ENCODE results near the gene PCDHGA1.

The PCDHGA1 gene

DNA sequence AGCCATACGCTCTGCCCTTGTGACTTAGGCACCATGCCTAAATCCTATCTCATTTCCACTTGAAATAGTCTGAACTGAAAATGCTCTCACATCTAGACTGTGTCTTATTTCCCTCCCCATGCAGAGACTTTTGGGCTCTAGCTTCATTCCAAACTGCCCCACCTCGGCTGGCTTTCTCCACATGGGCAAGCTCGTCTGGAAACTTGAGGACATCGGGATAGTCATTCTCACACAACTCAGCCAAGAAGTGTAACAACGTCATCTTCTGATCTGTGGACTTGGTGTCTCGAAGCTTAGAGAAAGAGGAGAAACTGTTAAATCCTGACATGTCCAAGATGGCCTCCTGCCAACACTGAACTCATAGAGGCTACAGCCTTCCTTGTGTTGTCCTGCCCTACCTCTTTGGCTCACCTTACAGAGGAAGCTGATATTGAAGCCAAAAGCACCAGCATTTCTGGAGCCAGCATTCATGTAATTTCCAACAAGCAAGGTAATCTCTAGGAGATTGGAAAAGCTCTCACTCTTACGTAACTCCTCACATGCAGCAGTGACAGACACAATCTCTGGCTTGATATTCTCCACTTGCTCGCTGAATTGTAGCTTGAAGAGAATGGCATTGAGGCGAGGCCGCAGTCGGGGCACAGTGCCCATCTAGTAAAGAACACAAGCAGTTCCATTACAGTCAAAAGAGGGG lies 198.1 kb downstream of the PCDHGA1 start:
- peaks cover 12 to 15% of the 10 kb centered on the region in 2 donors for H3K4me1 ChIP-seq (ENCODE audit: control insufficient read depth in 2 of 2, insufficient read depth in 1 of 2, low read depth in 1 of 2, low read length in 2 of 2)
- no peak for DNase-seq (ENCODE audit: low spot score)
- no peak overlapping the region for H3K4me3 ChIP-seq (ENCODE audit: low read length in 2 of 2)
- no peak overlapping the region for H3K14ac ChIP-seq (ENCODE audit: low read length)
- no peak overlapping the region for H3K4me2 ChIP-seq (ENCODE audit: insufficient read depth, low read length, poor library complexity, severe bottlenecking)
- H3K27ac ChIP-seq (replicated peaks; ENCODE audit: low read length): no peak overlapping the region
- H3K27me3 ChIP-seq (ENCODE audit: control insufficient read depth in 3 of 3, insufficient read depth in 3 of 3, low read depth in 1 of 3, low read length in 3 of 3): no peaks in the 10 kb centered on the region
- H4K8ac ChIP-seq (ENCODE audit: low read depth, low read length): no peak overlapping the region
- peaks cover 0 to 11% of the 10 kb centered on the region in 2 donors for H3K9me3 ChIP-seq (replicated peaks in 1 of 2; ENCODE audit: control insufficient read depth in 2 of 2, insufficient read depth in 1 of 2, low read depth in 1 of 2, low read length in 2 of 2)
- H2BK120ac ChIP-seq (ENCODE audit: low read depth, low read length): no peak overlapping the region
- H3K36me3 ChIP-seq (replicated peaks in 1 of 2; ENCODE audit: control insufficient read depth in 2 of 2, insufficient read depth in 2 of 2, low read length in 2 of 2): peaks cover 16 to 92% of the 10 kb centered on the region in 2 donors
- H2BK15ac ChIP-seq (ENCODE audit: low read length): no peak overlapping the region
- no peak overlapping the region for H2BK5ac ChIP-seq (ENCODE audit: low read length)
- no CpG with 5 or more reads among the region's 11 CpGs for WGBS, 2 donors (ENCODE audit: extremely low coverage in 2 of 2, insufficient read length in 2 of 2, insufficient replicate concordance in 1 of 2)
- no peak overlapping the region for H2BK12ac ChIP-seq (ENCODE audit: low read length)
- H3K18ac ChIP-seq (ENCODE audit: low read length): no peak overlapping the region
- no peak overlapping the region for H2AFZ ChIP-seq (ENCODE audit: low read length)
- no peaks in the 10 kb centered on the region for H3K79me1 ChIP-seq (ENCODE audit: low read depth, low read length)
- H3K4ac ChIP-seq (ENCODE audit: low read length): no peak overlapping the region
- no peak overlapping the region for H2AK5ac ChIP-seq (ENCODE audit: low read depth, low read length)
- no peak overlapping the region for H3K23ac ChIP-seq (ENCODE audit: low read depth, low read length, poor library complexity)
- no peak overlapping the region for H3K9ac ChIP-seq (ENCODE audit: low read depth, low read length, poor library complexity)
- H4K91ac ChIP-seq (ENCODE audit: low read depth, low read length, poor library complexity): no peak overlapping the region

DNA sequence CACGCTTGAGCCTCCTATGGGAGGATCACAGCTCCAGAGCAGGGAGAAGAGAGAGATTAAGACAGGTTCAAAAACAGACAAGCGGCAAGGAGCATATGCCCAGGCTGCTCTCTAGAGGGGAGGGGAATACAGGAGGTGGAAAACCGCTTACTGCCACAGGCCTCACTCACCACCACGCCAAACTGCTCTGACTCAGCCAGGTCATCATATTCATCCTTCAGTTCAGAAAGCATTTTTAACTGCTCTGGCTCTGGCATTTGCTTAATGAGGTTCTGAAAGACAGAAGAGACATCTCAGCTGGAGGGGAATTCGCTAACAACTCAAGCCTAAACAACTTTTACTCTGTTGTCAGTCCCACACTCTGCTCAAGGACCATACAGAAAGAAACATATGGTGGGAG lies 198.7 kb downstream of the PCDHGA1 start:
- WGBS, 2 donors (ENCODE audit: extremely low coverage in 2 of 2, insufficient read length in 2 of 2, insufficient replicate concordance in 1 of 2): no CpG with 5 or more reads among the region's 5 CpGs
- Histone ChIP-seq H3K4me1 (ENCODE audit: control insufficient read depth in 2 of 2, insufficient read depth in 1 of 2, low read depth in 1 of 2, low read length in 2 of 2) (peaks cover 9 to 12% of the 10 kb centered on the region in 2 donors), H2BK5ac (ENCODE audit: low read length) (no peak overlapping the region), H3K36me3 (replicated peaks in 1 of 2; ENCODE audit: control insufficient read depth in 2 of 2, insufficient read depth in 2 of 2, low read length in 2 of 2) (peaks cover 16 to 92% of the 10 kb centered on the region in 2 donors), H3K9me3 (replicated peaks in 1 of 2; ENCODE audit: control insufficient read depth in 2 of 2, insufficient read depth in 1 of 2, low read depth in 1 of 2, low read length in 2 of 2) (peaks cover 0 to 7% of the 10 kb centered on the region in 2 donors), H4K8ac (ENCODE audit: low read depth, low read length) (no peak overlapping the region), H3K9ac (ENCODE audit: low read depth, low read length, poor library complexity) (no peak overlapping the region), H3K4me3 (ENCODE audit: low read length in 2 of 2) (no peak overlapping the region), H4K91ac (ENCODE audit: low read depth, low read length, poor library complexity) (no peak overlapping the region), H2BK120ac (ENCODE audit: low read depth, low read length) (no peak overlapping the region), H3K18ac (ENCODE audit: low read length) (no peak overlapping the region), H2BK12ac (ENCODE audit: low read length) (no peak overlapping the region), H3K4me2 (ENCODE audit: insufficient read depth, low read length, poor library complexity, severe bottlenecking) (no peak overlapping the region), H2AFZ (ENCODE audit: low read length) (no peak overlapping the region), H3K27ac (replicated peaks; ENCODE audit: low read length) (no peak overlapping the region), H2BK15ac (ENCODE audit: low read length) (no peak overlapping the region), H3K79me1 (ENCODE audit: low read depth, low read length) (no peaks in the 10 kb centered on the region), H3K27me3 (ENCODE audit: control insufficient read depth in 3 of 3, insufficient read depth in 3 of 3, low read depth in 1 of 3, low read length in 3 of 3) (no peaks in the 10 kb centered on the region), H3K23ac (ENCODE audit: low read depth, low read length, poor library complexity) (no peak overlapping the region), H3K14ac (ENCODE audit: low read length) (no peak overlapping the region), H3K4ac (ENCODE audit: low read length) (no peak overlapping the region), H2AK5ac (ENCODE audit: low read depth, low read length) (no peak overlapping the region)
- no peak for DNase-seq (ENCODE audit: low spot score)

DNA sequence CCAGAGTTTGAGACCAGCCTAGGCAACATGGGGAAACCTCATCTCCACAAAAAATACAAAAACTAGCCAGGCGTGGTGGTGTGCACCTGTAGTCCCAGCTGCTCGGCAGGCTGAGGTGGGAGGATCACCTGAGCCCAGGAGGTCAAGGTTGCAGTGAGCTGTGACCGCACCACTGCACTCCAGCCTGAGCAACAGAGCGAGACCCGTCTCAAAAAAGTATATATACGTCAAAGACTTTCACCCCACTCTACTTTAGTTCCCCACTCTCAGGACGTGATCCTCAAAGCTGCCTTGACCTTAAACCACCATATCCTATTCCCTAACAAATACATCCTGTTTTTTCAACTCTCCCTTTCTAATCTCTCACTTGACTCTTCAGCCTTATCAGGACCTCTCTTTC lies 199.6 kb downstream of the PCDHGA1 start:
- H2BK5ac ChIP-seq (ENCODE audit: low read length): no peak overlapping the region
- H2BK120ac ChIP-seq (ENCODE audit: low read depth, low read length): no peak overlapping the region
- no peak for DNase-seq (ENCODE audit: low spot score)
- no peak overlapping the region for H3K4me2 ChIP-seq (ENCODE audit: insufficient read depth, low read length, poor library complexity, severe bottlenecking)
- WGBS, 2 donors (ENCODE audit: extremely low coverage in 2 of 2, insufficient read length in 2 of 2, insufficient replicate concordance in 1 of 2): no CpG with 5 or more reads among the region's 7 CpGs
- no peak overlapping the region for H2BK15ac ChIP-seq (ENCODE audit: low read length)
- no peaks in the 10 kb centered on the region for H3K27me3 ChIP-seq (ENCODE audit: control insufficient read depth in 3 of 3, insufficient read depth in 3 of 3, low read depth in 1 of 3, low read length in 3 of 3)
- no peak overlapping the region for H4K8ac ChIP-seq (ENCODE audit: low read depth, low read length)
- H3K14ac ChIP-seq (ENCODE audit: low read length): no peak overlapping the region
- H3K23ac ChIP-seq (ENCODE audit: low read depth, low read length, poor library complexity): no peak overlapping the region
- H3K4ac ChIP-seq (ENCODE audit: low read length): no peak overlapping the region
- no peak overlapping the region for H2BK12ac ChIP-seq (ENCODE audit: low read length)
- H2AK5ac ChIP-seq (ENCODE audit: low read depth, low read length): no peak overlapping the region
- H3K4me1 ChIP-seq (ENCODE audit: control insufficient read depth in 2 of 2, insufficient read depth in 1 of 2, low read depth in 1 of 2, low read length in 2 of 2): peaks cover 7 to 9% of the 10 kb centered on the region in 2 donors
- H4K91ac ChIP-seq (ENCODE audit: low read depth, low read length, poor library complexity): no peak overlapping the region
- no peak overlapping the region for H3K18ac ChIP-seq (ENCODE audit: low read length)
- H3K9me3 ChIP-seq (replicated peaks in 1 of 2; ENCODE audit: control insufficient read depth in 2 of 2, insufficient read depth in 1 of 2, low read depth in 1 of 2, low read length in 2 of 2): peaks cover 0 to 4% of the 10 kb centered on the region in 2 donors
- peaks cover 16 to 88% of the 10 kb centered on the region in 2 donors for H3K36me3 ChIP-seq (replicated peaks in 1 of 2; ENCODE audit: control insufficient read depth in 2 of 2, insufficient read depth in 2 of 2, low read length in 2 of 2)
- no peak overlapping the region for H3K9ac ChIP-seq (ENCODE audit: low read depth, low read length, poor library complexity)
- H2AFZ ChIP-seq (ENCODE audit: low read length): no peak overlapping the region
- H3K4me3 ChIP-seq (ENCODE audit: low read length in 2 of 2): no peak overlapping the region
- no peaks in the 10 kb centered on the region for H3K79me1 ChIP-seq (ENCODE audit: low read depth, low read length)
- H3K27ac ChIP-seq (replicated peaks; ENCODE audit: low read length): no peak overlapping the region

DNA sequence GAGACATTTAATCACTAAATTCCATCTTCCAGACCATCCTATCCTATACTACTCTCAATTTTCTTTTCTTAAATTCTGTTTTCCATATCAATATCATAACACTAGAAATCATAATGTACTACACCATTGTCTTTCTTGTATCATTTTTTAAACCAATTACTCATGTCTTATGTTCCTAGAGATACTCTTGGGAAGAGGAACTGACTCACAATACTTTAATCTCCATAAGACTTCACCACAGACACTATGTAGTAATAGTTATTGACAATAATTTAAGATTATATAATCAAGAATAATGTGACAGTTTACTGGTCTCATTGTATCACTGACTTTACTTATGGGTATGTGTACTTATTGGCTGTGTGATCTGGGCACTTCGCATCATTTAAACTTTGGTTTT lies 202.4 kb downstream of the PCDHGA1 start:
- H3K9me3 ChIP-seq (replicated peaks in 1 of 2; ENCODE audit: control insufficient read depth in 2 of 2, insufficient read depth in 1 of 2, low read depth in 1 of 2, low read length in 2 of 2): peaks cover 0 to 4% of the 10 kb centered on the region in 2 donors
- no peak for DNase-seq (ENCODE audit: low spot score)
- H2BK120ac ChIP-seq (ENCODE audit: low read depth, low read length): no peak overlapping the region
- H3K23ac ChIP-seq (ENCODE audit: low read depth, low read length, poor library complexity): no peak overlapping the region
- no peak overlapping the region for H2BK5ac ChIP-seq (ENCODE audit: low read length)
- H4K8ac ChIP-seq (ENCODE audit: low read depth, low read length): no peak overlapping the region
- no peaks in the 10 kb centered on the region for H3K79me1 ChIP-seq (ENCODE audit: low read depth, low read length)
- H2AFZ ChIP-seq (ENCODE audit: low read length): no peak overlapping the region
- H2BK15ac ChIP-seq (ENCODE audit: low read length): no peak overlapping the region
- no peak overlapping the region for H3K27ac ChIP-seq (replicated peaks; ENCODE audit: low read length)
- H3K36me3 ChIP-seq (replicated peaks in 1 of 2; ENCODE audit: control insufficient read depth in 2 of 2, insufficient read depth in 2 of 2, low read length in 2 of 2): peaks cover 10 to 64% of the 10 kb centered on the region in 2 donors
- H3K14ac ChIP-seq (ENCODE audit: low read length): no peak overlapping the region
- no peak overlapping the region for H2AK5ac ChIP-seq (ENCODE audit: low read depth, low read length)
- WGBS, 2 donors (ENCODE audit: extremely low coverage in 2 of 2, insufficient read length in 2 of 2, insufficient replicate concordance in 1 of 2): no CpG with 5 or more reads among the region's 1 CpG
- peaks cover 2 to 3% of the 10 kb centered on the region in 2 donors for H3K4me1 ChIP-seq (ENCODE audit: control insufficient read depth in 2 of 2, insufficient read depth in 1 of 2, low read depth in 1 of 2, low read length in 2 of 2)
- no peaks in the 10 kb centered on the region for H3K27me3 ChIP-seq (ENCODE audit: control insufficient read depth in 3 of 3, insufficient read depth in 3 of 3, low read depth in 1 of 3, low read length in 3 of 3)
- H3K4ac ChIP-seq (ENCODE audit: low read length): no peak overlapping the region
- H3K9ac ChIP-seq (ENCODE audit: low read depth, low read length, poor library complexity): no peak overlapping the region
- no peak overlapping the region for H2BK12ac ChIP-seq (ENCODE audit: low read length)
- H3K4me3 ChIP-seq (ENCODE audit: low read length in 2 of 2): no peak overlapping the region
- H4K91ac ChIP-seq (ENCODE audit: low read depth, low read length, poor library complexity): no peak overlapping the region
- no peak overlapping the region for H3K4me2 ChIP-seq (ENCODE audit: insufficient read depth, low read length, poor library complexity, severe bottlenecking)
- H3K18ac ChIP-seq (ENCODE audit: low read length): no peak overlapping the region

Measured in neuronal stem cell (in vitro differentiated cells).